ENCODE results near the gene KCNT2.

The KCNT2 gene

GRCh38 chr1:196207612-196208217 is 400.5 kb downstream of the KCNT2 start:
- TF ChIP-seq CTCF (conservative IDR thresholded peaks at IDR 0.05; ENCODE audit: control insufficient read depth, insufficient read depth, low read depth, low read length) = no peak
- no peak overlapping the region for H3K4me3 ChIP-seq (ENCODE audit: control insufficient read depth, low read depth, low read length)
- no peak for DNase-seq (ENCODE audit: low read depth)

GRCh38 chr1:196205882-196206281 is 402.4 kb downstream of the KCNT2 start:
- no peak overlapping the region for H3K4me3 ChIP-seq (ENCODE audit: control insufficient read depth, low read depth, low read length)
- no peak for TF ChIP-seq CTCF (conservative IDR thresholded peaks at IDR 0.05; ENCODE audit: control insufficient read depth, insufficient read depth, low read depth, low read length)
- no peak for DNase-seq (ENCODE audit: low read depth)

GRCh38 chr1:196196486-196196885 is 411.8 kb downstream of the KCNT2 start:
- no peak for DNase-seq (ENCODE audit: low read depth)
- no peak for TF ChIP-seq CTCF (conservative IDR thresholded peaks at IDR 0.05; ENCODE audit: control insufficient read depth, insufficient read depth, low read depth, low read length)
- H3K4me3 ChIP-seq (ENCODE audit: control insufficient read depth, low read depth, low read length) = no peak overlapping the region

GRCh38 chr1:196193896-196194559 is 414.2 kb downstream of the KCNT2 start:
- peak; percentile 12 for DNase-seq (ENCODE audit: low read depth)
- no peak for TF ChIP-seq CTCF (conservative IDR thresholded peaks at IDR 0.05; ENCODE audit: control insufficient read depth, insufficient read depth, low read depth, low read length)
- no peak overlapping the region for H3K4me3 ChIP-seq (ENCODE audit: control insufficient read depth, low read depth, low read length)

- TF ChIP-seq CTCF (conservative IDR thresholded peaks at IDR 0.05; ENCODE audit: control insufficient read depth, insufficient read depth, low read depth, low read length) = no peak
Observed at GRCh38 chr1:196183941-196184340, 424.3 kb downstream of the KCNT2 start.

GRCh38 chr1:196181594-196181878 is 426.7 kb downstream of the KCNT2 start:
- no peak overlapping the region for H3K4me3 ChIP-seq (ENCODE audit: control insufficient read depth, low read depth, low read length)
- no peak for TF ChIP-seq CTCF (conservative IDR thresholded peaks at IDR 0.05; ENCODE audit: control insufficient read depth, insufficient read depth, low read depth, low read length)
- no peak for DNase-seq (ENCODE audit: low read depth)

More at GRCh38 chr1:196183941-196184340, 424.3 kb downstream of the KCNT2 start:
- no peak overlapping the region for H3K4me3 ChIP-seq (ENCODE audit: control insufficient read depth, low read depth, low read length)
- DNase-seq (ENCODE audit: low read depth) = no peak
